Body of pancreas (tissue), 4 donors: ENCODE measurements around the gene KTI12. TPM values are rescaled to one million over a fixed set of nuclear protein-coding genes. Genes with fewer than 3 reads are reported as not detected.
A peak's percentile ranks its signal among the peaks of the same experiment; 100 is the strongest.

ENCODE experiments used
- ATAC-seq: fragments of 150-250 bp; one replicate; pipeline ENCODE4 v1.9.1; 2016
- DNase-seq, 4 donors: peaks; one replicate each; pipeline ENCODE4 v3.0.0-alpha.2; 2019
- H3K27ac ChIP-seq, 4 donors: fragments of 200-600 bp; sonication (generic); 1 replicate in 3 of 4; 2 replicates in 1 of 4; pipeline versions ENCODE4 v1.5.1 to v1.6.1; 2016 to 2019; ENCODE audit warnings: mild to moderate bottlenecking in 1 of 4, mixed read lengths in 1 of 4, moderate library complexity in 1 of 4
- H3K27me3 ChIP-seq, 2 donors: fragments of 200-600 bp; sonication (generic); one replicate each; pipeline ENCODE4 v1.6.0; 2016; ENCODE audit warnings: mild to moderate bottlenecking in 1 of 2
- H3K36me3 ChIP-seq, 2 donors: fragments of 200-600 bp; sonication (generic); replicated peaks in 1 of 2; 2 replicates each; pipeline ENCODE4 v1.5.1; 2016; ENCODE audit warnings: low read depth in 2 of 2; ENCODE audit not compliant: insufficient read depth in 1 of 2
- H3K4me1 ChIP-seq: fragments of 200-600 bp; sonication (generic); one replicate; pipeline ENCODE4 v1.6.0; 2016
- H3K4me3 ChIP-seq, 2 donors: fragments of 200-600 bp; sonication (generic); 1 replicate in 1 of 2; 2 replicates in 1 of 2; pipeline ENCODE4 v1.5.1; 2016 to 2019
- H3K9me3 ChIP-seq, 3 donors: fragments of 200-600 bp; sonication (generic); 1 replicate in 2 of 3; 2 replicates in 1 of 3; pipeline ENCODE4 v1.5.1; 2016
- CTCF ChIP-seq, 7 experiments: fragments of 450-650 bp in 4 of 7; fragments of 200-600 bp in 3 of 7; sonication (generic) in 3 of 7; IDR thresholded peaks; one replicate each; pipeline ENCODE4 v1.5.1; 2016 to 2019; ENCODE audit warnings: antibody characterized with exemption in 7 of 7
- POLR2A ChIP-seq, 3 donors: fragments of 450-650 bp; IDR thresholded peaks; one replicate each; pipeline ENCODE4 v1.6.1; 2016; ENCODE audit warnings: antibody characterized with exemption in 3 of 3, mild to moderate bottlenecking in 2 of 3
- WGBS, 2 donors: methylation state at CpG; one replicate each; pipeline ENCODE4 v1.1.5; 2017; 5-methylcytosine and 5-hydroxymethylcytosine counted together
- intact Hi-C: fragments of 100-400 bp; cut with DNase I; formaldehyde crosslinking; loops from one replicate; pipeline ENCODE4 v1.15.1; 2023
- total RNA-seq, 2 donors: library from RNA; depleted of rRNA; stranded (reverse); fragments of >200 nt; gene quantifications; one replicate each; pipeline ENCODE4 v1.1.0, GENCODE V29; 2016

Gene KTI12
- total RNA-seq, 2 donors from 2014 or later = 7.6 to 8.8 TPM

GRCh38 chr1:51990478-51990965 lies 43.1 kb downstream of the KTI12 start, which contains the start of gene RAB3B:
Gene RAB3B, minus strand, starts transcription at chr1:51990700. Its CDS starts 13,583 bp downstream, at chr1:51977117.
- Histone ChIP-seq H3K27ac (no peak within 1 kb of the TSS), H3K27me3 (peaks cover 0 to 13% of the 10 kb centered on the region in 2 donors), H3K36me3 (no peaks in the 10 kb centered on the region), H3K4me1 (peaks cover 9% of the 10 kb centered on the region), H3K9me3 (no peaks in the 10 kb centered on the region), H3K4me3 (peak within 1 kb of the TSS in 1 of 2 donors; percentile 44)
- DNase-seq (peak; percentile 80 to 89 (median 81)), ATAC-seq (peak; percentile 90)
- TF ChIP-seq POLR2A (IDR thresholded peaks at IDR 0.05) (no peak), CTCF (IDR thresholded peaks at IDR 0.05) (no peak)
- 0% methylated on average over 11 to 46 of the region's 46 CpGs for WGBS, 2 donors
- intact Hi-C loops = loop anchor here (5.0 kb wide), 1 partner anchor 88 kb away; no protein-coding TSS in a partner anchor

- 21 to 28% methylated on average over 30 to 38 of the region's 47 CpGs for WGBS, 2 donors
- ATAC-seq (no peak), DNase-seq (no peak)
- no peaks in the 10 kb centered on the region for H3K36me3 ChIP-seq
- peaks cover 0 to 13% of the 10 kb centered on the region in 2 donors for H3K27me3 ChIP-seq
- H3K9me3 ChIP-seq = no peaks in the 10 kb centered on the region
- H3K4me3 ChIP-seq = peak overlapping the region in 1 of 2 donors; percentile 44
- H3K4me1 ChIP-seq = peaks cover 9% of the 10 kb centered on the region
- H3K27ac ChIP-seq = no peak overlapping the region
- intact Hi-C loops = loop anchor here (5.0 kb wide), 1 partner anchor 88 kb away; no protein-coding TSS in a partner anchor
- no peak for TF ChIP-seq CTCF (IDR thresholded peaks at IDR 0.05)
Observed at GRCh38 chr1:51989582-51990477, 43.8 kb downstream of the KTI12 start.

- Histone ChIP-seq H3K36me3 (no peaks in the 10 kb centered on the region), H3K4me3 (no peak overlapping the region), H3K9me3 (no peaks in the 10 kb centered on the region), H3K4me1 (peaks cover 9% of the 10 kb centered on the region), H3K27me3 (peaks cover 0 to 12% of the 10 kb centered on the region in 2 donors), H3K27ac (no peak overlapping the region)
- intact Hi-C loops = no loop called here
- TF ChIP-seq POLR2A (IDR thresholded peaks at IDR 0.05) (no peak), CTCF (IDR thresholded peaks at IDR 0.05) (no peak)
- ATAC-seq (no peak), DNase-seq (no peak)
Observed at GRCh38 chr1:51988254-51988653, 45.4 kb downstream of the KTI12 start.

- intact Hi-C loops = no loop called here
- H3K27me3 ChIP-seq = no peaks in the 10 kb centered on the region
Observed at GRCh38 chr1:51986718-51987117, 46.9 kb downstream of the KTI12 start.

More at GRCh38 chr1:51986718-51987117, 46.9 kb downstream of the KTI12 start:
- ATAC-seq = no peak
- Histone ChIP-seq H3K27ac (no peak overlapping the region), H3K36me3 (no peaks in the 10 kb centered on the region), H3K4me3 (no peak overlapping the region), H3K9me3 (no peaks in the 10 kb centered on the region), H3K4me1 (peaks cover 9% of the 10 kb centered on the region)
- DNase-seq = no peak
- WGBS, 2 donors = 77 to 79% methylated on average over 4 of the region's 4 CpGs
- no peak for TF ChIP-seq CTCF (IDR thresholded peaks at IDR 0.05)
- TF ChIP-seq POLR2A (IDR thresholded peaks at IDR 0.05) = no peak
